Activated T-cell treated with anti-CD3 and anti-CD28 coated beads, Interleukin-2, amount 50 U/mL, for 1 hour (primary cell): ENCODE data around the gene GFPT1.

ENCODE experiments used
- DNase-seq: peaks from one replicate; pipeline ENCODE4 v3.0.0-alpha.2; 2020

Gene GFPT1

DNA sequence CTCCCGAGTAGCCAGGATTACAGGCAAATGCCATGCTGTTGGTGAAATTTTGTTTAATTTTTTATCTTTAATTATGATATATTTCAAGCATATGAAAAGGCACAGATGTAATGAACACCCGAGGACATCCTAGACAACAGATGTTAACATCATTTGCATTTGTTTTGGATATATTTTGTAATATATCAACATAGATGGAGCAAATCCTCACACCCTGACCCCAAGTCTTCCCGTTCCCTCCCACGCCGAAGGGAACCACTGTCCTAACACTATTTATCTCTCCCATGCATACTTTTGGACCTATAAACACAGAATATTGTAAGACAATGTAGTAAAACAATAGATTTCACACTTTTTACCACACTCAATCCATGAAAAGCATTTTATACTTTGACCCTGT lies 99.5 kb downstream of the GFPT1 start:
- no peak for DNase-seq

DNA sequence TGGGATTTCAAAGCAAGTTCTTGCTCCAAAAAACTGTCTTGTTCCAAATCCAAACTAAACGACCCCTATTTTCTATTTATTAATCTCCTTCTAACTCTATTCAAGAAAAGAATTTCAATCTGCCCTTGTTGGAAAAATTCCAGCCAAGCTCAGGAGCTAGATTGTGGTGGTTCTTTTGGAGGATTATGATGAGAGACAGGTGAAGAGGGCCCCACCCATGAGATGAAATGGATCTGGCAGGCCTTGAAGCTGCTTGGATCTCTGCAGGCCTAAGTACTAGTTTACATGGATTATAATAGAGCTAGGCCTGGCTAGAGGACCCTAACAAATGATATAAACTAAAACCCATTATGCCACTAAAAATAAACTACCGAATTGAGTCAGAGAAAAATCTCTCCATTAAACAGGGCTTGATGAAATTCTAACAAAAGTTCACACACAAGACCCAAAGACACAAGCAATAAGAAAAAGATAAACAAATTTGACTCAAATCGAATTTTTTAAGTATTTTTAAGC lies 101.6 kb downstream of the GFPT1 start:
- no peak for DNase-seq

GRCh38 chr2:69280796-69281412 lies 106.1 kb downstream of the GFPT1 start:
- DNase-seq = no peak

GRCh38 chr2:69279931-69280681 lies 106.9 kb downstream of the GFPT1 start:
- DNase-seq = no peak

DNA sequence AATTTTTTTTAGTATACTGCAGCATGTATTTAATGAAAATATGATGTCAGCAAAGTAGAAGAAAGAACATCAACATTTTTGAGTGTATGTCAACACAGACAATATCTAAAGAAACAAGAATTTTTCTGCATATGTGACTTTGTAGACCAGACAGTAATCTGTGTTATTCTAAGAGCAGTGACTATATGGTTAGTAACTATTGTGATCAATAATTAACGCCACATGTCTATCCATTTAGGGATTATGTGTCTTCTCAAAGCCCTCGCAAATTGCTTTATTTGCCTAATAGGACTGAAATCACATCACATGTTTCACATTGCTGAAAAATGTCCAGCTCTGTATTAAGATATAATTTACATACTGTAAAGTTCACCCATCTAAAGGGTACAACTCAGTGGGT lies 107.8 kb downstream of the GFPT1 start:
- DNase-seq = no peak

GRCh38 chr2:69278366-69278765 lies 108.7 kb downstream of the GFPT1 start:
- no peak for DNase-seq

DNA sequence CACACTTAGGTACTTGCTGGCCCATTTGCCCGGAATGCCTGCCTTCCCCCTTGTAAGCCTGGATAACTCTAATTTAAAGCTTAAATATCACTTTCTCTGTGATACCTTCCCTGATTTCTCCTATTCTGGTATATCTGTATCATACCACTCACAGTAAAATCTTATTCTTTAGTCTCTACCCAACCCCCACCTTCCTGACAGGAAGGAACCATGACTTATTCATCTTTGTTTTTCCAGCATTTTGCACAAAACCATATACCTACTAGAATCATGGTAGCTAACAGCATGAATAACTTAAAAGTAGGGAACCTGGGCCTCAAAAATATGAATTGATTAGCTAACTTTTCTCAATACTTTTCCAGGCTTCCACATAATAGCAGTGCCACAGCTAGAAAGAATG lies 111.5 kb downstream of the GFPT1 start:
- no peak for DNase-seq

GRCh38 chr2:69272803-69273471 lies 114.1 kb downstream of the GFPT1 start:
- DNase-seq = no peak

DNA sequence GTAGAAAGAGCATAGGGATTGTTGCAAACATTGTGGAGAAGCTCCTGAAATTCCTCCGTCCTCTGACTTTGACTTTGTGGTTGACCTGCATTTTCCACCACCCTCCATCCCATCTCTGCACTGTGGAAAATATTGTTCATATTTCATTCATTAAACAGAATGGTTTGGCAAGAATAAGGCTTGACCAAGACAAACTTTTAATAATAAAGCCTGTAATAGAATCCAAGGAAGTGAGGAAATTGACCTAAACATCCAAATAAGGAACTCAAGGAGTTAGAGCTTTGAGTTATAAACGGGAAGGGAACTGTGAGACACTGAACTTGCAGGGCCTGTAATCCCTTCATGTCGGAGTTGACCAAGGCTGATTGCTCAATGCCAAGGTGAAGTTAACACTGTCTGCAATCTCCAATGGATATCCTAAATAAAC lies 115.2 kb downstream of the GFPT1 start:
- no peak for DNase-seq
